ENCODE results near the gene REEP5.
"Not testable (repeated sequence)": the region's sequence is repeated elsewhere in the genome, so short reads cannot be mapped to it uniquely, and the experiment has no call there.

REEP5 gene

GRCh38 chr5:112885001-112885400 is 37.0 kb downstream of the REEP5 start:
- DNase-seq (ENCODE audit: low read depth): no peak

DNA sequence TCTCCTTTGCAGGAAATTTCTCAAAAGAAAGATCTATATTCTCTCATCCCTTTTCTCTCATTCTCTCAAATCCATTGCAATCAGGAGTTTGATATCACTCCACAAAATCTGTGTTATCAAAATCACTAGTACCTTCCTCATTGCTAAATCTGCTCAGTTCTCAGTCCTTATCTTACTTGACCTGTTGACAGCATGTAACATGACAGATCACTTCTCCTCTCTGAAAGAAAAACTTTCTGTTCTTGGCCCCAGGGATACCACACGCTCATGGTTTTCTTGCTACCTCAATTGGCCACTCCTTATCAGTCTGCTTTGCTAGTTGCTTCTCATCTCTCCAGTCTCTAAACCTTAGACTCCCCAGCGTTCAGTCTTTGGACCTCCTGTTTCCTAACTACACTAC is 38.8 kb downstream of the REEP5 start:
- no peak for DNase-seq (ENCODE audit: low read depth)

DNA sequence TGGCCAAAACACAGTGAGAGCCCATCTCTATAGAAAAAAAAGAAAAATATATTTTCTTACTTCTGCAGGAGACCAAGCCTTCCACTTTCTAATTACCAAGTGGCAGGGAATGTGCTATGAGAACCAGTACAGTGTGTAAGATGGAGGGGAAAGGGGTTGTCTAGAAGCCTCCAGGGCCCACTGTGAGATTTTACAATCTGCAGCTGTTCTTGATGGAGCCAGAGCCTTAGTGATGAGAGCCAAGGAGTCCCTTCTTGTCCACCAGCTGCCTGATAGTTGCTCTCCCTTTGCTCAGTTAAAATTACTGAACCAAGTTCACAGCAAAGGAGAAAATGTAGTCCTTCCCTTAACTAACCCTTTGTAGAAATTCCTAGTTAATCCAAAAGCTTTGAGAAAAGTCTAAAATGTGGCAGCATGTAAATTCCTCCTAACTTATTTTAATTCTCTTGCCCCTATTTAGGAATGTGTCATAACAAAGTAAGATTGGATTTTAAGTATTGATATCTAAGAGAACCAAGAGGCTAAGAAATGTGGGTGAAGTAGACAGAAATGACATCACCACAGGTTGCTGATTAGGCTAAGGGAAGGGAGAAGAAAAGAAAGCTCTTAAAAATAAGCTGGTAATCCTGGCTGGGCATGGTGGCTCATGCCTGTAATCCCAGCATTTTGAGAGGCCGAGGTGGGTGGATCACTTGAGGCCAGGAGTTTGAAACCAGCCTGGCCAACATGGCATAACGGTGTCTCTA is 41.6 kb downstream of the REEP5 start:
- DNase-seq (ENCODE audit: low read depth): no peak

DNA sequence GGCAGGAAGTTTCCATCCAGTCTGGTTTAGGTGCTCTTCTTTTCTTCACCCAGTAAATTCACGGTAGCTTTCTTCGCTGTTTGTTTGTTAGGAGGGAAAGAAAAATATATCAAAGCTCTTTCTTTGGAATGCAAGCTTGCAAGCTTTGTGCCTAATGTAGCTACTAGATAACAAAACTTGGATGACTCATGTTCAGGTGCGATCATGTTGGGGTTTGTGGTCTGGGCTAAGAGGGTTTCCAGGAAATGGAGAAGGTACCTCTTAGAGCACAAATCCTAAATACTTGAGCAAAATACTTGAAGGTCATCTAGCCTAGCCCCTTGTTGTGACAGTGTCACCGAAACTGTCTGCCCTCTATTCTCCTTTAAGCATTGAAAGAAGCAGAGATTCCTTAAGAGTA is 43.3 kb downstream of the REEP5 start:
- DNase-seq (ENCODE audit: low read depth): peak; percentile 12

GRCh38 chr5:112878101-112878500 is 43.9 kb downstream of the REEP5 start:
- no peak for DNase-seq (ENCODE audit: low read depth)

- no peak for DNase-seq (ENCODE audit: low read depth)
Measured at GRCh38 chr5:112876362-112876761, 45.7 kb downstream of the REEP5 start.

DNA sequence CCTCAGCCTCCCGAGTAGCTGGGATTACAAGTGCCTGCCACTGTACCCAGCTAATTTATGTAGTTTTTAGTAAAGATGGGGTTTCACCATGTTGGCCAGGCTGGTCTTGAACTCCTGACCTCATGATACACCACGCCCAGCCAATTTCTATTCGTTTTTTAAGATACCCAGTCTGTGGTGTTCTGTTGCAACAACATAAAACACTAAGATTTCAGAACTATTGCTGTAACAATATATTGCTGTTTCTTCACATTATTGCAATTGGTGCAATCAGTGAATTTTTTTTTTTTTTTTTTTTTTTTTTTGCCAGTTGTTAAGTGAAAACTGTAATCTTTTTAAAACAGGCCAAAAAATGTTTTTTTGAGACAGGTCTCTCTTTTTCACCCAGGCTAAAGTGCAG is 51.1 kb downstream of the REEP5 start:
- DNase-seq (ENCODE audit: low read depth): no peak

DNA sequence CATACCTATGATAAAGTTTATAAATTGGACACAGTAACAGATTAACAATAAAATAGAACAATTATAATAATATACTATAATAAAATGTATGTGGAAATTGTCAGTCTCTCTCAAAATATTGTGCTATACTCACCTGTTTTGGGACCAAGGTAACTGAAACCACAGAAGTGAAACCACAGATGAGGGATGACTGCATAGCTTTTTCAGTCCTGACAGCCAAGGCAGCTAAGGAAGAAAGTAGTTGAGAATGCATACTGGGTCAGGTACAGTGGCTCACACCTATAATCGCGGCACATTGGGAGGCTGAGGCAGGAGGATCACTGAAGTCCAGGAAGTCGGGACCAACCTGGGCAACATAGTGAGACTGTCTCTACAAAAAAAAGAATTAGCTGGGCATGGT is 52.1 kb downstream of the REEP5 start:
- DNase-seq (ENCODE audit: low read depth): no peak

GRCh38 chr5:112867411-112867810 is 54.6 kb downstream of the REEP5 start:
- no peak for DNase-seq (ENCODE audit: low read depth)

DNA sequence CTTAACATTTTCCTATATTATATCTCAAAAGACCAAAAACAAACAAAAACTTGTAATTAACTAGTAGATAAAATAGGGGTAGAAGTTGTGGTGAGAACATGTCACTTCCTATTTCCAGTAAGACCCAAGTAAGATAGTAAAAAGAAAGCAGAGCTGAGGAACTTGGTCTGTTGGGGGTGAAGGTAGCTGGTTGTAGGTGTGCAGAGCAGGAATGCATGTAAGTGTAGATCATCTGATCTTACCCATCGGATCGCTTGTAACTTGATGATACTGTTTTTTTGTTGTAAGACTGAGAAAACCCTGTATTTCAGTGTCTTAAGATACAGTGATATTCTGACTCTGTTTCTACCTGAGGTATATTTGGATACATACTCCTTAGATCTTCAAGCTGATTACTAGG is 55.3 kb downstream of the REEP5 start:
- no peak for DNase-seq (ENCODE audit: low read depth)

- no peak for DNase-seq (ENCODE audit: low read depth)
Measured at GRCh38 chr5:112865128-112865527, 56.9 kb downstream of the REEP5 start.

GRCh38 chr5:112863549-112863948 is 58.5 kb downstream of the REEP5 start:
- no peak for DNase-seq (ENCODE audit: low read depth)

GRCh38 chr5:112862085-112862484 is 59.9 kb downstream of the REEP5 start:
- no peak for DNase-seq (ENCODE audit: low read depth)

- DNase-seq (ENCODE audit: low read depth): no peak
Measured at GRCh38 chr5:112861638-112861985, 60.4 kb downstream of the REEP5 start.

DNA sequence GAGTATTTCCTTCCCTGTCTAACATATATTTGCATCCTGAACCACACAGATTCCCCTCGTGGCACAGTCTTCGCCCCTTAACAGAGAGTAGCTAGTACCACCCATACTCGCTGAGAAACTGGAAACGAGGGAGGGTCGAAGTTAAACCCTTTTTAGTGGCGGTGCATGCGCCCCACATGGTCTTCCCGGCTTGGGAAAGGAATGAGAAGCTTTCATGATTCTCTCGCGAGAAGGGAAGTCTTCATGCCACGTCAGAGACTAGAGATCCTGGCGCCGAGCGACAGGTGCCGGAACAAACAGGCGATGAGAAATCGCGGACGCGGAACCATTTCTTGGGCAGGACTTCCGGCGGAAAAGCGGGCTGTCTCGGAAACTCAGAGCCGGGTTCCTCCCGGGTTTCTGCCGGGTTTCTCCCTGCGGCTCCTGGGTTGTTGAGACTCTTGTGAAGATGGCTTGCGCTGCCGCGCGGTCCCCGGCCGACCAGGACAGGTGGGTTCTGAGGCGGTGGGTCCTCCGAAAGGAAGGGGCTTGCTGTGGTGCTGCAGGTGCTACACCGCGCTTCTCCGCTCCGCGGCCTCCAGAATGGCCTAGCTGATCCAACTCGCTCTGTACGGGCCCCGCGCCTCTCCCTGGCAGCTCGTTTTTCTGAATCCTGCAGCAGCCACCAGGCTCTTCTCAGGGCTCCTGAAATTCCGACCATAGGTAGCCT is 60.9 kb downstream of the REEP5 start, which contains the start of gene SRP19:
Gene SRP19 (plus strand): TSS at position 359 of the 709 bp plus-strand sequence. CDS start 90 bp downstream, at position 449.
- DNase-seq (ENCODE audit: low read depth): peak; percentile 82

- DNase-seq (ENCODE audit: low read depth): not testable (repeated sequence)
Measured at GRCh38 chr5:112860571-112860928, 61.5 kb downstream of the REEP5 start.

GRCh38 chr5:112857866-112858265 is 64.2 kb downstream of the REEP5 start:
- no peak for DNase-seq (ENCODE audit: low read depth)

- no peak for DNase-seq (ENCODE audit: low read depth)
Measured at GRCh38 chr5:112854651-112855050, 67.4 kb downstream of the REEP5 start.

DNA sequence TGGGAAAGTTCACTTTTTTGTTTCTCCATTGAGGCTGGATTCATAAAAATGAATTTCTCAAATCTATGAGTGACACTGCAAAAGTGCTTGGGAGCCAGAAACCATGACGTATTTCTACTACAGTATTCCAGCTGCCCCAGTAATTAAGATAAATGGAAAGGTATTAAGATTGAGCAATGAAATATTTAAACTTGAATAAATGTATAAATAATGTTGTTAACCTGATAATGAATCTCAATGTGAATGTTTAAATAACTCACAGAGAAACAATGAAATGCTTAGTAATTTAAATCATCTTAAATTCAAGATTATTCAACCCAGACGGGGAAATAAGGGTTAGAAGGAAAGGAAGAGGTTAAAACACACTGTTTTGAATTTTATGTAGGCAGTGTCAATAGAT is 72.1 kb downstream of the REEP5 start:
- no peak for DNase-seq (ENCODE audit: low read depth)

DNA sequence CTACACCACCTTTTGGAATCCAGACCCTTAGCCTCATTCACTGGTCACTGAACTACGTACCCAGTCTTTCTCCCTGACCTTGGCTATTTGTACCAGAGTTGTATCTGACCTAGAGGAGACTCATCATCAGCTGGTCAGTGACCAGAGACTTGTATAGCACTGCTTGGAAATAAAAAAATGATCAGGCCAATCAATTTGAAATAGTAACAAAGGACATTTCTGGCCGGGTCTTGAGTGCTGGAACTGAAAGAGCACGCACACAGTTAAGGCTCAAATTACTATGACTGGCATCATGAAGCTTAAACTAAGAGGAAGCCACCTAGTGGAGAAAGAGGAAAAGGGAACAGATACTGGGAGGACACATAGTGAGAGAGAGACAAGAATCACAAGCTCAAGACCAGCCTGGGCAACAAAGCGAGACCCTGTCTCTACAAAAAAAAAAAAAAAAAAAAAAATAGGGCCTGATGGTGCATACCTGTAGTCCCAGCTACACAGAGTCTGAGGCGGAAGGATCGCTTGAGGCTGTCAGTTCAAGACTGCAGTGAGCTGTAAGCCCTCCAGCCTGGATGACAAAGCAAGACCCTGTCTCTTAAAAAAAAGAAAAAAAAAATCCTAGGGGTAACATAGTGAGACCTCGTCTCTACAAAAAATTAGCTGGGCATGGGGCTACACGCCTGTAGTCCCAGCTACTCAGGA is 73.8 kb downstream of the REEP5 start:
- DNase-seq (ENCODE audit: low read depth): no peak

DNA sequence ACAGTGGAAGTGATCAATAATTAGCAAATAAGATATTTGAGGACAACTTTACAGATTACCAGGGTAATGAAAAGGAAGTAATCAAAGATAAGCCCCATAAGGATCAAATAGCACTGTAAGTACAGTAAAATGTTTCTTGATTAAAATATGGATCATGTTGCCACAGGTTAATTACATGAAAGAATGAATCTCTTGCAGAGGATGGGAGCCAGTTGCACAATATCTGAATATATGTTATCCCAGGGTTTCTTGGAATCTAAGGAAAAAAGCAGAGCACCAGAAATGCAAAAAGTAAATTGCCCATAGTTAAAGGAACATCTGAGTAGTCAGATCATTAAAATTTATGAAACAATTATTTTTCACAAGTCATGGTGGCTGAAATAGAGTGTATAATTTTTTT is 74.7 kb downstream of the REEP5 start:
- no peak for DNase-seq (ENCODE audit: low read depth)

GRCh38 chr5:112846556-112846955 is 75.5 kb downstream of the REEP5 start:
- DNase-seq (ENCODE audit: low read depth): no peak

GRCh38 chr5:112844489-112844888 is 77.5 kb downstream of the REEP5 start:
- no peak for DNase-seq (ENCODE audit: low read depth)

All from activated T-cell treated with anti-CD3 and anti-CD28 coated beads for 1 hour (primary cell).